Measurements from ENCODE around the gene RABAC1.

Gene RABAC1, protein sequence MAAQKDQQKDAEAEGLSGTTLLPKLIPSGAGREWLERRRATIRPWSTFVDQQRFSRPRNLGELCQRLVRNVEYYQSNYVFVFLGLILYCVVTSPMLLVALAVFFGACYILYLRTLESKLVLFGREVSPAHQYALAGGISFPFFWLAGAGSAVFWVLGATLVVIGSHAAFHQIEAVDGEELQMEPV

GRCh38 chr19:41959056-41960053 is at the start of gene RABAC1:
Gene RABAC1, minus strand, starts transcription at chr19:41959321. Its CDS starts 29 bp downstream, at chr19:41959292.
- H3K27ac ChIP-seq: peak within 1 kb of the TSS; percentile 85 to 96
- H3K36me3 ChIP-seq: peaks cover 0 to 28% (median 14%) of the 10 kb centered on the region in 3 donors
- H3K27me3 ChIP-seq: peaks cover 0 to 4% of the 10 kb centered on the region in 2 donors
- peaks cover 0 to 19% (median 13%) of the 10 kb centered on the region in 4 donors for H3K4me1 ChIP-seq
- H3K9me3 ChIP-seq: no peaks in the 10 kb centered on the region
- intact Hi-C loops (cut with DNase I; ENCODE audit: low total_unique reads): loop anchor here (5.0 kb wide), 1 partner anchor 77 kb away; the partner anchor contains the start of gene ARHGEF1
- peak within 1 kb of the TSS; percentile 68 to 91 for H3K4me3 ChIP-seq
- DNase-seq: peak; percentile 91 to 93
- TF ChIP-seq, protein P1, sequence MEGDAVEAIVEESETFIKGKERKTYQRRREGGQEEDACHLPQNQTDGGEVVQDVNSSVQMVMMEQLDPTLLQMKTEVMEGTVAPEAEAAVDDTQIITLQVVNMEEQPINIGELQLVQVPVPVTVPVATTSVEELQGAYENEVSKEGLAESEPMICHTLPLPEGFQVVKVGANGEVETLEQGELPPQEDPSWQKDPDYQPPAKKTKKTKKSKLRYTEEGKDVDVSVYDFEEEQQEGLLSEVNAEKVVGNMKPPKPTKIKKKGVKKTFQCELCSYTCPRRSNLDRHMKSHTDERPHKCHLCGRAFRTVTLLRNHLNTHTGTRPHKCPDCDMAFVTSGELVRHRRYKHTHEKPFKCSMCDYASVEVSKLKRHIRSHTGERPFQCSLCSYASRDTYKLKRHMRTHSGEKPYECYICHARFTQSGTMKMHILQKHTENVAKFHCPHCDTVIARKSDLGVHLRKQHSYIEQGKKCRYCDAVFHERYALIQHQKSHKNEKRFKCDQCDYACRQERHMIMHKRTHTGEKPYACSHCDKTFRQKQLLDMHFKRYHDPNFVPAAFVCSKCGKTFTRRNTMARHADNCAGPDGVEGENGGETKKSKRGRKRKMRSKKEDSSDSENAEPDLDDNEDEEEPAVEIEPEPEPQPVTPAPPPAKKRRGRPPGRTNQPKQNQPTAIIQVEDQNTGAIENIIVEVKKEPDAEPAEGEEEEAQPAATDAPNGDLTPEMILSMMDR (IDR thresholded peaks at IDR 0.05): no peak

- Histone ChIP-seq H3K9me3 (no peaks in the 10 kb centered on the region), H3K4me3 (no peak overlapping the region), H3K4me1 (no peaks in the 10 kb centered on the region), H3K27me3 (peaks cover 0 to 17% of the 10 kb centered on the region in 2 donors), H3K36me3 (peaks cover 13 to 36% (median 16%) of the 10 kb centered on the region in 3 donors), H3K27ac (no peak overlapping the region)
- intact Hi-C loops (cut with DNase I; ENCODE audit: low total_unique reads): no loop called here
- DNase-seq: no peak
- TF ChIP-seq, protein P1 (IDR thresholded peaks at IDR 0.05): no peak
Observed at GRCh38 chr19:42006569-42006968, 47.4 kb upstream of the RABAC1 start.

GRCh38 chr19:42005504-42005903 is 46.4 kb upstream of the RABAC1 start:
- no peak overlapping the region for H3K27ac ChIP-seq
- H3K36me3 ChIP-seq: peaks cover 13 to 36% (median 16%) of the 10 kb centered on the region in 3 donors
- H3K4me3 ChIP-seq: no peak overlapping the region
- intact Hi-C loops (cut with DNase I; ENCODE audit: low total_unique reads): no loop called here
- no peak for DNase-seq
- H3K9me3 ChIP-seq: no peaks in the 10 kb centered on the region
- H3K27me3 ChIP-seq: peaks cover 0 to 26% of the 10 kb centered on the region in 2 donors
- TF ChIP-seq, protein P1 (IDR thresholded peaks at IDR 0.05): no peak
- H3K4me1 ChIP-seq: no peaks in the 10 kb centered on the region

GRCh38 chr19:42003506-42004294 is 44.6 kb upstream of the RABAC1 start:
- no peak for DNase-seq
- Histone ChIP-seq H3K9me3 (no peaks in the 10 kb centered on the region), H3K36me3 (peaks cover 13 to 29% (median 16%) of the 10 kb centered on the region in 3 donors), H3K27ac (no peak overlapping the region), H3K4me3 (no peak overlapping the region), H3K4me1 (peaks cover 0 to 5% (median under 1%) of the 10 kb centered on the region in 4 donors), H3K27me3 (peaks cover 0 to 42% of the 10 kb centered on the region in 2 donors)
- TF ChIP-seq, protein P1 (IDR thresholded peaks at IDR 0.05): no peak
- intact Hi-C loops (cut with DNase I; ENCODE audit: low total_unique reads): no loop called here

GRCh38 chr19:41999878-42000208 is 40.7 kb upstream of the RABAC1 start:
- H3K27me3 ChIP-seq: peaks cover 0 to 81% of the 10 kb centered on the region in 2 donors
- intact Hi-C loops (cut with DNase I; ENCODE audit: low total_unique reads): no loop called here
- no peak overlapping the region for H3K4me3 ChIP-seq
- peaks cover 0 to 11% (median 4%) of the 10 kb centered on the region in 3 donors for H3K36me3 ChIP-seq
- no peak for DNase-seq
- peaks cover 0 to 20% (median 4%) of the 10 kb centered on the region in 4 donors for H3K4me1 ChIP-seq
- TF ChIP-seq, protein P1 (IDR thresholded peaks at IDR 0.05): no peak
- H3K9me3 ChIP-seq: no peaks in the 10 kb centered on the region
- no peak overlapping the region for H3K27ac ChIP-seq

Measured in tibial artery (tissue), 4 donors.